ENCODE data around the gene CASP8AP2. TPM values are rescaled to one million over a fixed set of nuclear protein-coding genes. Genes with fewer than 3 reads are reported as not detected.

CASP8AP2 gene
- total RNA-seq, 1 experiment from 2014 or later: 27.9 TPM

DNA sequence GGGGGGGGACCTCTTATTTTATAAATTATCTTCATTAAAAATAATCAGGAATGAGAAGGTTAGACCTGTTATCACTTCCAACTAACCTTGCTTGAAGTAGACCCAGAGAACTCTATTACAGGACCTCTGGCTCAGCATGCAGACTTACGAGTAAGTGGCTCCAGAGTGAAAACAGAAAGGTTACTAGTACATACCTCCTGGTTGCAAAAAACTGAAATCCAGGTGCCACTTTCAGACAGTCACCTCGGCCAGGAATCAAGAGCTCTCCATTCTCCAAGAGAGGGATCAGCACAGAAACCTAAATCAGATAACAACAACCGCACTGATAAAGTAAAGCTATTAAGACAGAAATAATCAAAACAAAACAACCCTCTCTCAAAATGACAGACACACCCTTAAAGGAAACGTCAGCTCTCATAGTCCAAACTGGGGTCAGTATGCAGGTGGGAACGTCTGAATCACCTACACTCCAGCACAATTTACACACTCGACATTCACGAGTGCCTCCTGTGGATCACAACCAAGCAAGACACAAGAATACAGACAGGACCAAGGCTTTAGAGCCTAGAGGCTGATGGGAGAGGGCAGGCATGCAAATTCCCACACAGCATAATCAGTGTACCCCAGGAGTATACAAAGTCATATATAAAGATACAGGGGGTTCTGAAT, 41.9 kb upstream of the CASP8AP2 start:
- no peaks in the 10 kb centered on the region for H3K4me1 Mint-ChIP-seq
- DNase-seq (ENCODE audit: low spot score) (no peak), ATAC-seq (no peak)
- H3K4me3 Mint-ChIP-seq: no peak overlapping the region
- ChIA-PET POLR2A (no interaction called here), CTCF (no interaction called here)
- H3K9me3 Mint-ChIP-seq: peaks cover 9% of the 10 kb centered on the region
- TF ChIP-seq, protein P1, sequence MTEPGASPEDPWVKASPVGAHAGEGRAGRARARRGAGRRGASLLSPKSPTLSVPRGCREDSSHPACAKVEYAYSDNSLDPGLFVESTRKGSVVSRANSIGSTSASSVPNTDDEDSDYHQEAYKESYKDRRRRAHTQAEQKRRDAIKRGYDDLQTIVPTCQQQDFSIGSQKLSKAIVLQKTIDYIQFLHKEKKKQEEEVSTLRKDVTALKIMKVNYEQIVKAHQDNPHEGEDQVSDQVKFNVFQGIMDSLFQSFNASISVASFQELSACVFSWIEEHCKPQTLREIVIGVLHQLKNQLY (CRISPR knock-in tag; IDR thresholded peaks at IDR 0.05): no peak
- TF ChIP-seq, protein P2, sequence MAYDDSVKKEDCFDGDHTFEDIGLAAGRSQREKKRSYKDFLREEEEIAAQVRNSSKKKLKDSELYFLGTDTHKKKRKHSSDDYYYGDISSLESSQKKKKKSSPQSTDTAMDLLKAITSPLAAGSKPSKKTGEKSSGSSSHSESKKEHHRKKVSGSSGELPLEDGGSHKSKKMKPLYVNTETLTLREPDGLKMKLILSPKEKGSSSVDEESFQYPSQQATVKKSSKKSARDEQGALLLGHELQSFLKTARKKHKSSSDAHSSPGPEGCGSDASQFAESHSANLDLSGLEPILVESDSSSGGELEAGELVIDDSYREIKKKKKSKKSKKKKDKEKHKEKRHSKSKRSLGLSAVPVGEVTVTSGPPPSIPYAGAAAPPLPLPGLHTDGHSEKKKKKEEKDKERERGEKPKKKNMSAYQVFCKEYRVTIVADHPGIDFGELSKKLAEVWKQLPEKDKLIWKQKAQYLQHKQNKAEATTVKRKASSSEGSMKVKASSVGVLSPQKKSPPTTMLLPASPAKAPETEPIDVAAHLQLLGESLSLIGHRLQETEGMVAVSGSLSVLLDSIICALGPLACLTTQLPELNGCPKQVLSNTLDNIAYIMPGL (CRISPR knock-in tag; IDR thresholded peaks at IDR 0.05): no peak
- TF ChIP-seq PRDM15 (CRISPR knock-in tag; IDR thresholded peaks at IDR 0.05) (no peak), ZNF263 (CRISPR knock-in tag; IDR thresholded peaks at IDR 0.05; ENCODE audit: low read depth) (no peak)
- TF ChIP-seq, protein P3, sequence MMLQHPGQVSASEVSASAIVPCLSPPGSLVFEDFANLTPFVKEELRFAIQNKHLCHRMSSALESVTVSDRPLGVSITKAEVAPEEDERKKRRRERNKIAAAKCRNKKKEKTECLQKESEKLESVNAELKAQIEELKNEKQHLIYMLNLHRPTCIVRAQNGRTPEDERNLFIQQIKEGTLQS (CRISPR knock-in tag; conservative IDR thresholded peaks at IDR 0.05): no peak
- H3K36me3 Mint-ChIP-seq: peaks cover 76% of the 10 kb centered on the region
- no peaks in the 10 kb centered on the region for H3K27me3 Mint-ChIP-seq (ENCODE audit: low read depth)
- H3K27ac Mint-ChIP-seq: 0 out of 2 replicates have a peak overlapping the region, but pooled peaks have one; percentile 75

DNA sequence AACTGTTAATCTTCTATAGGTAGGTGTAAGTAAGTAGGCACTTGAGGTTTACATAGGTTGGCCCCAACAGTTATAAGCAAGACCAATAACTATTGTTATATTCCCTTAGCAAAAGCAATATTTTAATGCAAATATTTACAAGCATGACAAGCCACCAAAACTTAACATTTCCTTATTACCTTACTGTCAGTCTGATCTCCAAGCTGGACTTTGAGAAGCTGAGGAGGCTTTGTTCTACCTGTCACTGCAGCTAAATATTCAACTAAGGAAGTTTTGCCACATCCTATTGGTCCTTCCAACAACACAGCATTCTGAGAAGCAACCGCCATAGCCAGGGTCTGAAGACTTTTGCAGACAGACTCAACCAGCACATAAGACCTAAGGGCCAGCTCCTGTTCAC, 39.7 kb upstream of the CASP8AP2 start:
- TF ChIP-seq, protein P1 (CRISPR knock-in tag; IDR thresholded peaks at IDR 0.05): no peak
- no peak for TF ChIP-seq TP53 (CRISPR knock-in tag; IDR thresholded peaks at IDR 0.05)
- no peak for TF ChIP-seq KAT7 (CRISPR knock-in tag; IDR thresholded peaks at IDR 0.05; ENCODE audit: borderline replicate concordance)
- no peak for TF ChIP-seq ATF1 (CRISPR knock-in tag; IDR thresholded peaks at IDR 0.05)
- no peak for TF ChIP-seq USF1 (CRISPR knock-in tag; IDR thresholded peaks at IDR 0.05)
- no peak for TF ChIP-seq E2F4 (CRISPR knock-in tag; IDR thresholded peaks at IDR 0.05; ENCODE audit: borderline replicate concordance, low read depth)
- Mint-ChIP-seq H3K9me3 (no peaks in the 10 kb centered on the region), H3K4me1 (peaks cover 3% of the 10 kb centered on the region; the same call in 1 of the 2 replicates), H3K36me3 (peaks cover 75% of the 10 kb centered on the region), H3K4me3 (no peak overlapping the region), H3K27me3 (ENCODE audit: low read depth) (no peaks in the 10 kb centered on the region), H3K27ac (no peak overlapping the region)
- CTCF ChIA-PET: no interaction called here
- POLR2A ChIA-PET: no interaction called here
- ATAC-seq (no peak), DNase-seq (ENCODE audit: low spot score) (no peak)

DNA sequence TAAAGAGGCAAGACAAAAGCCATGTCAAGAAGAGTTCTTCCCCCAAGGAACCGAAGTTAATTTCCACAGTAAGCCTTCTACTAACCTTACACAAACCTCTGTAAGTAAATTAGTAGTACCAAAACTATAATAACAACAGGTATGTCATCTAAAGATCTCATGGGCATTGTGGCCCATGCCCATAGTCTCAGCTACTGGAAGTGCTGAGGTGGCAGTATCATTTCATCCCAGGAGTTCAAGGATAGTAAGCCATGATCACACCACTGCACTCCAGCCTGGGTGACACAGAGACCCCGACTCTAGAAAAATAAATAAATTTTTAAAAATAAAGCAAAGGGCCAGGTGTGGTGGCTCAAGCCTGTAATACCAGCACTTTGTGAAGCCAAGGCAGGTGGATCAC, 39.3 kb upstream of the CASP8AP2 start:
- Mint-ChIP-seq H3K9me3 (no peaks in the 10 kb centered on the region), H3K4me1 (peaks cover 3% of the 10 kb centered on the region; the same call in 1 of the 2 replicates), H3K4me3 (no peak overlapping the region), H3K27ac (no peak overlapping the region), H3K27me3 (ENCODE audit: low read depth) (no peaks in the 10 kb centered on the region), H3K36me3 (peaks cover 75% of the 10 kb centered on the region)
- ChIA-PET POLR2A (no interaction called here), CTCF (no interaction called here)
- TF ChIP-seq ZNF416 (CRISPR knock-in tag; IDR thresholded peaks at IDR 0.05) (no peak), TEAD1 (CRISPR knock-in tag; IDR thresholded peaks at IDR 0.05) (no peak), STAT6 (CRISPR knock-in tag; conservative IDR thresholded peaks at IDR 0.05; ENCODE audit: low read depth) (no peak), SP1 (CRISPR knock-in tag; conservative IDR thresholded peaks at IDR 0.05) (no peak), SMAD3 (CRISPR knock-in tag; IDR thresholded peaks at IDR 0.05; ENCODE audit: borderline replicate concordance) (no peak)
- DNase-seq (ENCODE audit: low spot score) (no peak), ATAC-seq (no peak)

All from WTC11 (cell line).